IPS DF 4.7 (cell line): ENCODE results near the gene SCEL.
"Not testable (repeated sequence)": the region's sequence is repeated elsewhere in the genome, so short reads cannot be mapped to it uniquely, and the experiment has no call there.

ENCODE experiments used
- DNase-seq: peaks from one replicate; pipeline ENCODE4 v3.0.0-alpha.2; 2013; ENCODE audit warnings: low spot score; ENCODE audit errors: extremely low read depth

SCEL gene

DNA sequence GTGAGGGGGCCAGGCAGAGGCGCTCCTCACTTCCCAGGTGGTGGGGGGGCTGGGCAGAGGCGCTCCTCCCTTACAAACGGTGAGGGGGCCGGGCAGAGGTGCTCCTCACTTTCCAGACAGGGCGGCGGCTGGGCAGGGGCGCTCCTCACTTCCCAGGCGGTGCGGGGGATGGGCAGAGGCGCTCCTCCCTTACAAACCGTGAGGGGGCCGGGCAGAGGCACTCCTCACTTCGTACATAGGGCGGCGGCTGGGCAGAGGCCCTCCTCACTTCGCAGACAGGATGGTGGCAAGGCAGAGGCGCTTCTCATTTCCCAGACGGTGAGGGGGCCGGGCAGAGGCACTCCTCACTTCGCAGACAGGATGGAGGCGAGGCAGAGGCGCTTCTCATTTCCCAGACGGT, 124.5 kb downstream of the SCEL start:
- not testable (repeated sequence) for DNase-seq

DNA sequence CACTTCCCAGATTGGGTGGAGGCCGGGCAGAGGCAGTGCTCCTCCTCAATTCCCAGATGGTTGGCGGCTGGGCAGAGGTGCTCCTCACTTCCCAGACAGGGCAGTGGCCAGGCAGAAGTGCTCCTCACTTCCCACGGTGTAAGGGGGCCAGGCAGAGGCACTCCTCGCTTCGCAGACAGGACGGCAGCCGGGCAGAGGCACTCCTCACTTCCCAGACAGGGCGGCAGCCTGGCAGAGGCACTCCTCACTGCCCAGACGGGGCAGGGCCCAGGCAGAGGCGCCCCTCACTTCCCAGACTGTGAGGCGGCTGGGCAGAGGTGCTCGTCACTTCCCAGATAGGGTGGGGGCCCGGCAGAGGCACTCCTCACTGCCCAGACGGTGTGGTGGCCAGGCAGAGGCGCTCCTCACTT, 125.3 kb downstream of the SCEL start:
- DNase-seq: no peak

DNA sequence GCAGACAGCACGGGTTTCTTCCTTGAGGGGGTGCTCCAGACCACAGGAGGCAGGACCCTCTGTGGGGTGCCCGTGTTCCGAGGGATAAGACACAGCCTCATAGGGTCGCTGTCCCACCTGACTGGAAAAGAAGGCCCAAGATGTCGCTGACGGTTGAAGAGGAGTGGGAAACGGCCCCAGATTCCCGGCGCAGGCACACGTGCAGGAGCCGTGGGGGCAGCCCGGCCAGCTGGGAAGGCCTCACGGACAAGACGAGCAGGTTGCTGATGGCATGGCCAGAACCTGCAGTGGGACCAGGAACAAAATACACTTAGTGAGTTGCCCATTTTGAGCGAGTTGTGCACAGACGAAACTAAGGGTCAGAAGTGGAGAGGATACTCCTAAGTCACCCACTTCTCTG, 126.8 kb downstream of the SCEL start:
- DNase-seq: not testable (repeated sequence)

DNA sequence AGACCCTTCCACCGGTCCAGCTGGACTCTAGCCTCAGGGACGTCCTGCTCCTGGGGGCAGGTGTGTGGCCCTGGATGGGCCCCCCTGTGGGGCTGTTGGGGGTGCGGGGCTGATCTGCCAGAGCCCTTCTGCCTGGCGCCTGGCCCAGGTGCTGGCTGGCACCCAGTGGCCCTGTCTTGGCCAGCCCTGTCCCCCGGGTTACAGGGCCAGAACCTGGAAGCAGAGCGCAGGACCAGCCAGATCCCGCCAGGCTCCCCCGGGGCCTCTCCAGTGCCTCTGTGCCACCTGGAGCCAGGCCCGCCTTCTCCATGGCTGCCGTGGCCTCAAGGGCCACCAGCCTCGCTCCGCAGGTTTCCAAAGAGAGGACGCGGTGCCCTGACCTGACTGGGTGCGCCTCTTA, 127.3 kb downstream of the SCEL start:
- DNase-seq: not testable (repeated sequence)

DNA sequence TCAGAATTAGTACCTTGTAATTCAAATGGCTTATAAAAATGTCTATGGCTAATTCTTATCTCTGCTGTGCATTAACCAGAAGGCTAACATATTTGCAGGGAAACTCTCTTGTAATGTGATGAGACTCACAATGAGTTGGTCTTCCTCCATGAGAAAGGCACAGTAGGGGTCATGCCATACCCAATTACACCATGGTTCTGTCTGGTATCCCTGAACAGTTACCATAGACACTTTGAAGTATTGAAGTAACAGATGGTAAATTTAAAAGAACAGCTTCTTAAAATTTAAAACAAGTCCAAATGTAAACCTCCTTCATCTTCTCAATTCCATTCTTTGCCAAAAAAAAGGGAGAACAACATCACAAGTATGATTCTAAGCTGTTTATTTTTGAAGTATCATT, 139.3 kb downstream of the SCEL start:
- no peak for DNase-seq

DNA sequence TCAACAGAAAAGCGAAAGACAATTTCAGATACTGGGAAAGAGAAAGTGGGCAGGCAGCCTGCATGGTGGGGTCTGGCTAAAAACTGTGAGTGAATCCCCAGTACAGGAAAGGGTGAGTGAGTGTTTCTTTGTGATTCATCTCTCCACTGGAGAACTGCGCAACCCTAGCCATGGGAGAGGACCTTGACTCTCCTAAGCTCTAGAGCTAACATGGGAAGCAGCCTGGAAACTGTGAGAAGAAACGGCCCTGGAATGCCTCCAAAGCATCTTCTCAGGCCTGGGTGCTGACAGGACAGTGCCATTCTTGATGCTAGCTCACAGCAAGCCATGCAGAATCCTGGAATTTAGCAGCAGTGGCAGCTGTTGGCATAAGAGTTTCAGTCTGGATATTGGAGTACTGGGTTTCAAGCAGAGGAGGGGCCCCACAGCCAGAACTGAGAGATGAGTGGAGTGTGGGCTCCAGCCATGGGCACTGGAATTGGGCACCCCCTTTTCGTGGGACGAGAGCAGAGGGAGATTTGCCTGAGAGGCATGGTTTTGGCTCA, 143.3 kb downstream of the SCEL start:
- no peak for DNase-seq

DNA sequence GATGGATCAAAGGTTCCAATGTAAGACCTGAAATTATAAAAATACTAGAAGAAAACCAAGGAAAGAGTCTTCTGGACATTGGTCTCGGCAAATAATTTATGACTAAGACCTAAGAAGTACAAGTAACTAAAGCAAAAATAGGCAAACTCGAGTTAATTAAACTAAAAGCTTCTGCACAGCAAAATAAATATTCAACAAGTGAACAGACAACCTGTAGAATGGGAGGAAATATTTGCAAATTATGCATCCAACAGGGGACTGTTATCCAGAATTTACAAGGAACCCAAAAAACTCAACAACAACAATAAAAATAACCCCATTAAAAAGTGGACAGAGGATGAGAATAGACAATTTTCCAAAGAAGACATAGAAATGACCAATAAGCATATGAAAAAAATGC, 152.3 kb downstream of the SCEL start:
- DNase-seq: no peak

DNA sequence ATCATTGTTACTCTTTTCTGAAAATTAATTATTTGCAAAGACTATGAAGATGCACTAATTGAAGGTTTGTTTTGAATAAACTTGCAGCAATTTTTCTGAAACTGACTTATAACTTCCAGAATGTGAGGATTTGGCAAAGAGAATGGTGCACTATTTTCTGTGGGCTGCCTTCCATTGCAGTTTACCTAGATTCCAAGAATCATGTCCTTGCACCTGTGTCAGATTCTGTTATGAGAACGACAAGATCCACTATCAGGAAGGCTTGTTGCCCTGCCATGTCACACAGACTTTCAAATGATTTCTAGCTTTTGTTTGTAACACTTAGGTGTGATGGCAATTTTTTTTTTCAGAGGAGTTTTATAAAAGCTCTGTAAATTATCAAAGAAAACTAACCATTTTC, 156.4 kb downstream of the SCEL start:
- DNase-seq: no peak

DNA sequence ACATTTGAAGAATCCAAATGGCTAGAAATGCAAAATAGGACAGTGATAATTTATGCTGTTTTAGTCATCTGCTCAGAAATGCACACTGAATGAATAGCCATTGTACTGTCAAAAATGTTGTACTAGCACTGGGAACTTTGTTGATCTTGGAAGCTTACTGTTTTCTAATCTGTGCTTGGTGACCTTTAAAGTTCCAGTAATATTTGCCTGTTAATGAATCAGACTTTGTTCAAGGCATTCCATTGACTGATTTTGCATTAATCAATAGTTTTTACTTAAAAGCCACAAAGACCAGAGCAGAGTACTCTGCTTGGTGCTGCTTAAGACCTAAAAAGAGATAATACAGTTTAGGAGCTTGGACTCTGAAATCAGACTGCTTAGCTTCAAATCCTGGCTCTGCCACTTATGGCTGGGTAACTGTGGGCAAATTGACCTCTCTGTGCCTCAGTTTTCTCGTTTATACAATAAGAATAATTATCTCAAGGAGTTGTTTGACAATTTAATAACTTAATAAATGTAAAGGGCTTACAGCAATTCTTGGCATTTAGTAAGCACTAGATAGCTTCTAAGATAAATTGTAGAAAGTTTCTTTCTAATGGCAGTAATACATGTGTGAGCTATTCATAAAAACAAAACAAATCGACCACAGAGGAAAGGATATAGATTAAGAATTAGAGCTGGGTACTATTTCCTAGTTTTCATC, 157.4 kb downstream of the SCEL start:
- DNase-seq: no peak

DNA sequence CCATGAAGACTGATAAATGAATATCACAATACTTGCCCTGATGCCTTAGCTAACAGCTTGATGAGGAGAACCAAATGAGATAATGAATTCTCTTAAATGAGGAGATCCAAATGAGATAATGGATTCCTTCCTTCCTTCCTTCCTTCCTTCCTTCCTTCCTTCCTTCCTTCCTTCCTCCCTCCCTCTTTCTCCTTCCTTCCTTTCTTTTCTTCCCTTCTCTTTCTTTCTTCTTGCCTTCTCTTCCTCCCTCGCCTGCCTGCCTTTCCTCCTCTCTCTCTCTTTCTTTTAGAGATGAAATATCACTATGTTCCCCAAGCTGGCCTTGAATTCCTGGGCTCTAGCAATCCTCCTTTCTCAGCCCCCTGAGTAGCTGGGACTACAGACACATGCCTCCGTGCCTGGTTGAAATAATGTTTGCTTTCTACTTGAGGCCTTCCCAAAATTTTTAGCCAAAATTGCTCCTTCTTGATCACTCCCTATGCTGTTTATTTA, 158.0 kb downstream of the SCEL start:
- DNase-seq: no peak
